Measurements from ENCODE around the gene KNTC1.
"Not testable (repeated sequence)": the region's sequence is repeated elsewhere in the genome, so short reads cannot be mapped to it uniquely, and the experiment has no call there.

Gene KNTC1
- total RNA-seq, result 60.3 to 68.4 reads per million in 2 donors

GRCh38 chr12:122526683-122527477, at the start of gene KNTC1, which contains the start of gene RSRC2:
Gene KNTC1 (plus strand): TSS chr12:122527249. CDS start chr12:122530064, 2,815 bp downstream.
Gene RSRC2 (minus strand): TSS chr12:122526936. CDS start chr12:122526853, 83 bp downstream.
- DNase-seq, result peak; percentile 94

GRCh38 chr12:122480753-122481152, 46.3 kb upstream of the KNTC1 start:
- no peak for DNase-seq

GRCh38 chr12:122481861-122482260, 45.2 kb upstream of the KNTC1 start:
- no peak for DNase-seq

- no peak for DNase-seq
These were observed 43.1 kb upstream of the KNTC1 start for GRCh38 chr12:122483969-122484368.

GRCh38 chr12:122484385-122484784, 42.7 kb upstream of the KNTC1 start:
- not testable (repeated sequence) for DNase-seq

- not testable (repeated sequence) for DNase-seq
These were observed 40.7 kb upstream of the KNTC1 start for GRCh38 chr12:122486360-122486759.

- DNase-seq, result no peak
These were observed 40.1 kb upstream of the KNTC1 start for GRCh38 chr12:122486805-122487426.

- not testable (repeated sequence) for DNase-seq
These were observed 39.2 kb upstream of the KNTC1 start for GRCh38 chr12:122487807-122488206.

GRCh38 chr12:122489038-122489437, 38.0 kb upstream of the KNTC1 start:
- no peak for DNase-seq

GRCh38 chr12:122491991-122492390, 35.1 kb upstream of the KNTC1 start:
- DNase-seq, result no peak

GRCh38 chr12:122493222-122493621, 33.8 kb upstream of the KNTC1 start:
- not testable (repeated sequence) for DNase-seq

GRCh38 chr12:122495258-122495657, 31.8 kb upstream of the KNTC1 start:
- DNase-seq, result no peak

GRCh38 chr12:122499991-122500684, 26.9 kb upstream of the KNTC1 start:
- DNase-seq, result peak; percentile 14

GRCh38 chr12:122500685-122501488, 26.2 kb upstream of the KNTC1 start, which contains the start of gene ZCCHC8:
Gene ZCCHC8 (minus strand): TSS chr12:122500932. CDS start chr12:122500840, 92 bp downstream.
- peak; percentile 93 for DNase-seq

GRCh38 chr12:122501489-122501989, 25.5 kb upstream of the KNTC1 start:
- no peak for DNase-seq

- DNase-seq, result no peak
These were observed 23.8 kb upstream of the KNTC1 start for GRCh38 chr12:122503147-122503751.

GRCh38 chr12:122503783-122504590, 23.1 kb upstream of the KNTC1 start:
- DNase-seq, result no peak

- DNase-seq, result no peak
These were observed 21.5 kb upstream of the KNTC1 start for GRCh38 chr12:122505419-122506051.

GRCh38 chr12:122506393-122506938, 20.6 kb upstream of the KNTC1 start:
- DNase-seq, result no peak

GRCh38 chr12:122508163-122508562, 18.9 kb upstream of the KNTC1 start:
- DNase-seq, result no peak

Measured in T-helper 9 cell (primary cell).